Loucy (cell line): ENCODE results near the gene CREB1.
A peak's percentile ranks its signal among the peaks of the same experiment; 100 is the strongest.

ENCODE experiments used
- H2AFZ ChIP-seq: fragments of 200-600 bp; sonication (generic); 2 replicates; pipeline ENCODE4 v1.6.0; 2016; ENCODE audit warnings: antibody characterized with exemption, mild to moderate bottlenecking, low read length, moderate library complexity
- H3F3A ChIP-seq: fragments of 200-600 bp; 2 replicates; pipeline ENCODE4 v1.6.0; 2016; ENCODE audit warnings: antibody characterized with exemption, low read depth, mild to moderate bottlenecking
- H3K27me3 ChIP-seq: fragments of 200-600 bp; sonication (generic); 2 replicates; pipeline ENCODE4 v1.6.1; 2014; ENCODE audit warnings: low read length, mild to moderate bottlenecking; ENCODE audit not compliant: insufficient read depth, poor library complexity, severe bottlenecking
- H3K36me3 ChIP-seq: fragments of 200-600 bp; sonication (generic); 2 replicates; pipeline ENCODE4 v1.6.1; 2016; ENCODE audit warnings: low read length; ENCODE audit not compliant: insufficient read depth
- H3K4me1 ChIP-seq: fragments of 200-600 bp; sonication (generic); 2 replicates; pipeline ENCODE4 v1.5.1; 2014; ENCODE audit warnings: low read length, mild to moderate bottlenecking; ENCODE audit not compliant: insufficient read depth, poor library complexity, severe bottlenecking
- H3K4me2 ChIP-seq: fragments of 200-600 bp; sonication (generic); 2 replicates; pipeline ENCODE4 v1.6.0; 2014; ENCODE audit warnings: antibody characterized with exemption, low read length, low read depth, mild to moderate bottlenecking; ENCODE audit not compliant: poor library complexity, severe bottlenecking
- H3K4me3 ChIP-seq: fragments of 200-600 bp; sonication (generic); 2 replicates; pipeline ENCODE4 v1.5.1; 2014; ENCODE audit warnings: low read length, mild to moderate bottlenecking, mixed read lengths; ENCODE audit not compliant: poor library complexity, severe bottlenecking
- H3K79me2 ChIP-seq: fragments of 200-600 bp; sonication (generic); 2 replicates; pipeline ENCODE4 v1.6.1; 2014; ENCODE audit warnings: low read length; ENCODE audit not compliant: insufficient read depth
- H3K9ac ChIP-seq: fragments of 200-600 bp; sonication (generic); 2 replicates; pipeline ENCODE4 v1.6.0; 2014; ENCODE audit warnings: mild to moderate bottlenecking, low read depth, low read length, moderate library complexity; ENCODE audit not compliant: poor library complexity, severe bottlenecking
- H3K9me2 ChIP-seq: fragments of 200-600 bp; sonication (generic); replicated peaks from 2 replicates; pipeline ENCODE4 v1.6.1; 2016; ENCODE audit warnings: low read depth, low read length, mixed read lengths
- H3K9me3 ChIP-seq: fragments of 200-600 bp; sonication (generic); 2 replicates; pipeline ENCODE4 v1.6.1; 2014; ENCODE audit warnings: mild to moderate bottlenecking, antibody characterized with exemption, low read length, low read depth; ENCODE audit not compliant: insufficient read depth
- H4K20me1 ChIP-seq: fragments of 200-600 bp; sonication (generic); 2 replicates; pipeline ENCODE4 v1.6.0; 2014; ENCODE audit warnings: antibody characterized with exemption, low read length, mild to moderate bottlenecking; ENCODE audit not compliant: insufficient read depth, poor library complexity, severe bottlenecking
- CTCF ChIP-seq: fragments of 200-600 bp; sonication (generic); conservative IDR thresholded peaks from 2 replicates; pipeline ENCODE4 v1.5.1; 2014; ENCODE audit warnings: mild to moderate bottlenecking, antibody characterized with exemption, low read length
- EZH2phosphoT487 ChIP-seq: fragments of 200-600 bp; IDR thresholded peaks from 2 replicates; pipeline ENCODE4 v1.6.1; 2018; ENCODE audit warnings: antibody characterized with exemption, mild to moderate bottlenecking, moderate library complexity, borderline replicate concordance

The CREB1 gene

GRCh38 chr2:207516206-207516605 is 13.6 kb upstream of the CREB1 start:
- no peaks in the 10 kb centered on the region for H4K20me1 ChIP-seq
- 0 out of 2 replicates have a peak overlapping the region, but pooled peaks have one; percentile 28 for H2AFZ ChIP-seq
- H3K9me2 ChIP-seq, result no peaks in the 10 kb centered on the region
- H3K9me3 ChIP-seq, result no peaks in the 10 kb centered on the region
- no peak overlapping the region for H3K9ac ChIP-seq
- no peaks in the 10 kb centered on the region for H3K36me3 ChIP-seq
- H3K4me2 ChIP-seq, result no peak overlapping the region
- no peaks in the 10 kb centered on the region for H3K79me2 ChIP-seq
- H3K27me3 ChIP-seq, result no peaks in the 10 kb centered on the region
- no peak overlapping the region for H3K4me3 ChIP-seq
- H3K4me1 ChIP-seq, result no peaks in the 10 kb centered on the region
- no peaks in the 10 kb centered on the region for H3F3A ChIP-seq
- no peak for TF ChIP-seq EZH2phosphoT487

GRCh38 chr2:207523005-207523404 is 6.8 kb upstream of the CREB1 start:
- Histone ChIP-seq H3K9me3 (no peaks in the 10 kb centered on the region), H3K9me2 (no peaks in the 10 kb centered on the region), H3K79me2 (no peaks in the 10 kb centered on the region), H3K9ac (no peak overlapping the region), H2AFZ (no peak overlapping the region), H3K27me3 (no peaks in the 10 kb centered on the region), H3F3A (0 out of 2 replicates have a peak, but pooled peaks cover 2% of the 10 kb centered on the region), H4K20me1 (no peaks in the 10 kb centered on the region), H3K4me3 (no peak overlapping the region), H3K4me2 (no peak overlapping the region), H3K4me1 (peaks cover 14% of the 10 kb centered on the region), H3K36me3 (no peaks in the 10 kb centered on the region)
- no peak for TF ChIP-seq CTCF
- TF ChIP-seq EZH2phosphoT487, result no peak

DNA sequence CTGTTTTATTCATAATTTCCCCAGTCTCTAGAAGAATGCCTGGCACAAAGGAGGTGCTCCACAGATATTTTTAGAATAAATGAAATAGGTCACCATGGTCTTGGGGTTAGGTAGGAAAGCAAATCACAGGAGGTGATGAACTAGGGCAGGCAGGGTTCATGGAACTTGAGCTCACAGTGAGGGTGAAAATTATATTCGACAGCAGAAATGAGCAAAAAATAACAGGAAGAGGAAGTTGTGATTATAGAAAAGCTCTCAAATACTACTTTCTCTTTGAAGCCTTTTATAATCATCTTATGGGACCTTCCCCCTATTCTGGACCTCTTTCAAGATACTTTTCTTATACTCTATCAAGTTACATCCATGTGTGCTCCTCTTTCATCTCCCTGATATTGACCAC is 4.5 kb upstream of the CREB1 start:
- Histone ChIP-seq H3K27me3 (no peaks in the 10 kb centered on the region), H3K9ac (no peak overlapping the region), H3K4me2 (no peak overlapping the region), H3F3A (0 out of 2 replicates have a peak, but pooled peaks cover 2% of the 10 kb centered on the region), H3K4me3 (peak overlapping the region; percentile 3), H3K9me2 (no peaks in the 10 kb centered on the region), H4K20me1 (no peaks in the 10 kb centered on the region), H3K79me2 (peaks cover 10% of the 10 kb centered on the region; the same call in 1 of the 2 replicates), H3K36me3 (no peaks in the 10 kb centered on the region), H3K9me3 (no peaks in the 10 kb centered on the region), H2AFZ (0 out of 2 replicates have a peak overlapping the region, but pooled peaks have one; percentile 6), H3K4me1 (peaks cover 19% of the 10 kb centered on the region)
- no peak for TF ChIP-seq CTCF
- TF ChIP-seq EZH2phosphoT487, result no peak

DNA sequence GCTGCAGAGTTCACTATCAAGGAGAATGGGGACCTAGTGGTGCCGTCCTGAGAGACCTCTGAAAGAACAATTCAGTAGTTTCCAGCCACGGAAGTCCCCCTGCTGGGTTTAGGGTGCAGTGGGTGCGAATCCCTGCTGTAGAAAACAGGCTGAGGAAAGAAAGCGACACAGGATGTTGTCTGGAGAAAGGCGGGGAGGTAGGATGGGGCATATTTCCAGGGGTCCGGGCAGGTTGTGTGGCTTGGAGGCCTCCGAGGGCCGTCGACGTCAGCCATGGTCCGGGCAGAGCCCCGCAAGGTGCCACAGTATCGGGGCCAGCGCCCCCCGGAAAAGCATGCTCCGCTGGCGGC is 807 bp upstream of the CREB1 start:
- Histone ChIP-seq H3K27me3 (no peaks in the 10 kb centered on the region), H3K4me2 (peak overlapping the region; percentile 91), H4K20me1 (peaks cover 35% of the 10 kb centered on the region), H3K9me2 (no peaks in the 10 kb centered on the region), H3K36me3 (no peaks in the 10 kb centered on the region), H3K9me3 (no peaks in the 10 kb centered on the region), H3K79me2 (peaks cover 45% of the 10 kb centered on the region), H3F3A (0 out of 2 replicates have a peak, but pooled peaks cover 2% of the 10 kb centered on the region), H2AFZ (peak overlapping the region; percentile 97), H3K9ac (peak overlapping the region; percentile 99), H3K4me3 (peak overlapping the region; percentile 78), H3K4me1 (peaks cover 45% of the 10 kb centered on the region)
- TF ChIP-seq EZH2phosphoT487 (no peak), CTCF (peak; percentile 24; the same call in 1 of the 2 replicates)
